ENCODE measurements around the gene MAGEA9. TPM values are rescaled to one million over a fixed set of nuclear protein-coding genes. Genes with fewer than 3 reads are reported as not detected.

MAGEA9 gene
- total and polyA plus RNA-seq, 9 of the 15 experiments (the other 6 are each of a cell fraction or from before 2014, with no cell fraction given), result 0.08 to 1.0 (median 0.25) TPM; not detected in 4

GRCh38 chrX:149804102-149804501 lies 22.4 kb downstream of the MAGEA9 start (continued):
- TF ChIP-seq SRSF3 (IDR thresholded peaks at IDR 0.05; ENCODE audit: insufficient read depth, low read length) (no peak), USF2 (CRISPR knock-in tag; IDR thresholded peaks at IDR 0.05) (no peak), ZNF311 (CRISPR knock-in tag; IDR thresholded peaks at IDR 0.05) (no peak), MCM3 (IDR thresholded peaks at IDR 0.05) (no peak)

DNA sequence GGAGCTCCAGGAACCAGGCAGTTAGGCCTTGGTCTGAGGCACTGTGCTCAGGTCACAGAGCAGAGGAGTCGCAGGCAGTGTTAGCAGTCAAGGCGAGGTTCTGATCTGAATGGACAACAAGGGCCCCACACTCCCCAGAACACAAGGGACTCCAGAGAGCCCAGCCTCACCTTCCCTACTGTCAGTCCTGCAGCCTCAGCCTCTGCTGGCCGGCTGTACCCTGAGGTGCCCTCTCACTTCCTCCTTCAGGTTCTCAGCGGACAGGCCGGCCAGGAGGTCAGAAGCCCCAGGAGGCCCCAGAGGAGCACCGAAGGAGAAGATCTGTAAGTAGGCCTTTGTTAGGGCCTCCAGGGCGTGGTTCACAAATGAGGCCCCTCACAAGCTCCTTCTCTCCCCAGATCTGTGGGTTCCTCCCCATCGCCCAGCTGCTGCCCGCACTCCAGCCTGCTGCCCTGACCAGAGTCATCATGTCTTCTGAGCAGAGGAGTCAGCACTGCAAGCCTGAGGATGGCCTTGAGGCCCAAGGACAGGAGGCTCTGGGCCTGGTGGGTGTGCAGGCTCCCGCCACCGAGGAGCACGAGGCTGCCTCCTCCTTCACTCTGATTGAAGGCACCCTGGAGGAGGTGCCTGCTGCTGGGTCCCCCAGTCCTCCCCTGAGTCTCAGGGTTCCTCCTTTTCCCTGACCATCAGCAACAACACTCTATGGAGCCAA lies 26.2 kb downstream of the MAGEA9 start:
- intact Hi-C loops (cut with micrococcal nuclease) (no loop called here), in situ Hi-C loops (cut with MboI) (loop anchor here (25.0 kb wide), 1 partner anchor 221 kb away; the partner anchor contains the start of genes HSFX2 and MAGEA9B)
- 13% methylated on average over 8 of the region's 12 CpGs for WGBS (ENCODE audit: insufficient coverage, low coverage, missing lambda C conversion rate)
- FAIRE-seq (no peak), ATAC-seq (no peak), DNase-seq (ENCODE audit: extremely low read depth in 1 of 4, low spot score in 3 of 4) (no peak)
- ChIA-PET CTCF (ENCODE audit: low intra/inter-chr PET ratio) (no interaction called here), POLR2A (no interaction called here)
- Histone ChIP-seq H3K4me2 (ENCODE audit: insufficient read depth, low read length) (no peak overlapping the region), H3K27me3 (ENCODE audit: control insufficient read depth in 2 of 2, insufficient read depth in 2 of 2, low read length in 2 of 2) (peaks cover 0 to 5% of the 10 kb centered on the region in 2 experiments; a peak in 3 of 5 replicates), H4K20me1 (replicated peaks; ENCODE audit: control insufficient read depth, insufficient read depth, low read length) (no peaks in the 10 kb centered on the region), H3K36me3 (ENCODE audit: control insufficient read depth, insufficient read depth, low read length) (no peaks in the 10 kb centered on the region), H3K4me1 (replicated peaks in 1 of 2; ENCODE audit: control insufficient read depth in 2 of 2, insufficient read depth in 2 of 2, low read length in 2 of 2) (peaks cover 0 to 12% of the 10 kb centered on the region in 2 experiments; a peak in 4 of 5 replicates), H3K9me3 (replicated peaks; ENCODE audit: control insufficient read depth, insufficient read depth, low read depth, low read length) (no peaks in the 10 kb centered on the region), H2AFZ (ENCODE audit: low read depth, low read length) (no peak overlapping the region), H3K79me2 (ENCODE audit: control insufficient read depth, insufficient read depth, low read length) (no peaks in the 10 kb centered on the region), H3K27ac (ENCODE audit: extremely low read depth, low read depth, low read length) (no peak overlapping the region), H3K9me1 (ENCODE audit: control insufficient read depth, insufficient read depth, low read length) (no peaks in the 10 kb centered on the region), H3K9ac (ENCODE audit: insufficient read depth in 1 of 2, low read depth in 2 of 2, low read length in 2 of 2) (no peak overlapping the region; a peak in 1 of 4 replicates), H3K4me3 (no peak overlapping the region)
- BruUV-seq (replicated peaks), result no TSS peak
- TF ChIP-seq ZNF239 (CRISPR knock-in tag; IDR thresholded peaks at IDR 0.05) (no peak), KAT7 (CRISPR knock-in tag; IDR thresholded peaks at IDR 0.05; ENCODE audit: borderline replicate concordance) (no peak), ARID2 (IDR thresholded peaks at IDR 0.05) (no peak), E2F6 (IDR thresholded peaks at IDR 0.05; ENCODE audit: borderline replicate concordance in 1 of 2, extremely low read depth in 1 of 2, insufficient read depth in 1 of 2, insufficient read length in 1 of 2, low read depth in 1 of 2, low read length in 1 of 2, poor library complexity in 1 of 2, severe bottlenecking in 1 of 2) (peak in 1 of 2 experiments; percentile 79), XRCC4 (IDR thresholded peaks at IDR 0.05; ENCODE audit: extremely low read depth, insufficient read depth, insufficient read length) (no peak), ZKSCAN1 (IDR thresholded peaks at IDR 0.05; ENCODE audit: low read depth, low read length) (no peak), PRPF4 (IDR thresholded peaks at IDR 0.05; ENCODE audit: insufficient read depth, low read depth, low read length, poor library complexity, severe bottlenecking) (no peak), PREB (CRISPR knock-in tag; IDR thresholded peaks at IDR 0.05) (no peak)

Data from K562 (cell line).